ENCODE results near the gene RITA1.

DNA sequence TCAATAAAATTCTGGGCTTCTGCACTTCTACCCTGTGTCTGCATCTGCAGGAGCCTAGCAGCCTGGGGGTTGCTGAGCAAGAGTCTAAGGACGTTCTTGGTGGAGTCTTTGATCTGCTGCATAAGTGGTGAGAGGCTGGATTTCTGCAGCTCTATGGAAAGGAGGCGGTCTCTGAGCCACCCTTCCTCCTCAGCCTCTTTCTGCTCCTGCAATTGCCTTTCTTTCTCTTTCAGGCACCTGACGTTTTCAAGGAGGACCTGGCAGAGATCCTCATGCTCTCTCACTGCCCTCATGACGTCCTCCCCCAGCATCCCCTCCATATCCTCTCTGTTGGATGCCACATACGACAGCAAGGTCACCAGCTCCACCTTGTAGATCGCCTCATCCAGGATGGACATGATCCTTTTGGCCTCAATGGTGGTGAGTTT lies 22.1 kb downstream of the RITA1 start:
- TF ChIP-seq, protein P1, sequence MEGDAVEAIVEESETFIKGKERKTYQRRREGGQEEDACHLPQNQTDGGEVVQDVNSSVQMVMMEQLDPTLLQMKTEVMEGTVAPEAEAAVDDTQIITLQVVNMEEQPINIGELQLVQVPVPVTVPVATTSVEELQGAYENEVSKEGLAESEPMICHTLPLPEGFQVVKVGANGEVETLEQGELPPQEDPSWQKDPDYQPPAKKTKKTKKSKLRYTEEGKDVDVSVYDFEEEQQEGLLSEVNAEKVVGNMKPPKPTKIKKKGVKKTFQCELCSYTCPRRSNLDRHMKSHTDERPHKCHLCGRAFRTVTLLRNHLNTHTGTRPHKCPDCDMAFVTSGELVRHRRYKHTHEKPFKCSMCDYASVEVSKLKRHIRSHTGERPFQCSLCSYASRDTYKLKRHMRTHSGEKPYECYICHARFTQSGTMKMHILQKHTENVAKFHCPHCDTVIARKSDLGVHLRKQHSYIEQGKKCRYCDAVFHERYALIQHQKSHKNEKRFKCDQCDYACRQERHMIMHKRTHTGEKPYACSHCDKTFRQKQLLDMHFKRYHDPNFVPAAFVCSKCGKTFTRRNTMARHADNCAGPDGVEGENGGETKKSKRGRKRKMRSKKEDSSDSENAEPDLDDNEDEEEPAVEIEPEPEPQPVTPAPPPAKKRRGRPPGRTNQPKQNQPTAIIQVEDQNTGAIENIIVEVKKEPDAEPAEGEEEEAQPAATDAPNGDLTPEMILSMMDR (IDR thresholded peaks at IDR 0.05): no peak
- no peak for TF ChIP-seq EZH2 (IDR thresholded peaks at IDR 0.05; ENCODE audit: borderline replicate concordance, insufficient read depth, low read depth, low read length, poor library complexity, severe bottlenecking)
